CD4-positive, alpha-beta T cell (primary cell): ENCODE data around the gene MFSD6. TPM values are rescaled to one million over a fixed set of nuclear protein-coding genes. Genes with fewer than 3 reads are reported as not detected.
"Not testable (repeated sequence)": the region's sequence is repeated elsewhere in the genome, so short reads cannot be mapped to it uniquely, and the experiment has no call there.

Source experiments
- ATAC-seq: fragments of 200-7000 bp; cut with Tn5 transposase; one replicate; pipeline ENCODE4 v1.10.0; 2022; ENCODE audit warnings: mild to moderate bottlenecking; ENCODE audit not compliant: poor library complexity
- CTCF ChIA-PET: fragments of 350-600 bp; sonication (Branson Sonifier 250); formaldehyde crosslinking; loops from one replicate; lab custom pipeline; 2021; ENCODE audit warnings: antibody characterized with exemption, inconsistent platforms; lab: Charles Lee
- POLR2A ChIA-PET: fragments of 350-600 bp; sonication (Branson Sonifier 250); formaldehyde crosslinking; loops from one replicate; lab custom pipeline; 2021; ENCODE audit warnings: antibody characterized with exemption, inconsistent platforms; lab: Charles Lee
- DNase-seq, 14 experiments: peaks; one replicate each; pipeline ENCODE4 v3.0.0-alpha.2; 2013 to 2020; ENCODE audit warnings: mixed read lengths in 2 of 14
- H3K27ac ChIP-seq, 2 donors: one replicate each; pipeline versions ENCODE4 v1.5.1 to v1.7.0; 2013; ENCODE audit warnings: low read length in 2 of 2, low read depth in 1 of 2, mild to moderate bottlenecking in 1 of 2
- H3K27me3 ChIP-seq, 2 experiments: 1 replicate in 1 of 2; 2 replicates in 1 of 2; pipeline versions ENCODE4 v1.6.1 to v1.7.0; 2013; ENCODE audit warnings: low read length in 2 of 2, control low read depth in 1 of 2, mild to moderate bottlenecking in 1 of 2, moderate library complexity in 1 of 2; ENCODE audit not compliant: insufficient read depth in 2 of 2, control insufficient read depth in 1 of 2
- H3K36me3 ChIP-seq: one replicate; pipeline ENCODE4 v1.6.1; 2013; ENCODE audit warnings: low read length, control low read depth; ENCODE audit not compliant: insufficient read depth
- H3K4me1 ChIP-seq: one replicate; pipeline ENCODE4 v1.6.1; 2013; ENCODE audit warnings: low read length, control low read depth; ENCODE audit not compliant: insufficient read depth
- H3K4me3 ChIP-seq: one replicate; pipeline ENCODE4 v1.5.1; 2013; ENCODE audit warnings: mild to moderate bottlenecking, low read length, moderate library complexity
- H3K9me3 ChIP-seq, 2 experiments: 1 replicate in 1 of 2; 2 replicates in 1 of 2; pipeline versions ENCODE4 v1.6.1 to v1.7.0; 2013; ENCODE audit warnings: low read length in 2 of 2, mild to moderate bottlenecking in 2 of 2, control low read depth in 1 of 2, moderate library complexity in 1 of 2; ENCODE audit not compliant: control insufficient read depth in 1 of 2, insufficient read depth in 1 of 2
- H3K27ac Mint-ChIP-seq: one replicate; pipeline ENCODE4 v1.8.0; 2020; ENCODE audit warnings: mixed read lengths
- H3K27me3 Mint-ChIP-seq: one replicate; pipeline ENCODE4 v1.8.0; 2021; ENCODE audit warnings: mixed read lengths
- H3K36me3 Mint-ChIP-seq: one replicate; pipeline ENCODE4 v1.8.0; 2021; ENCODE audit warnings: low read depth, mixed read lengths
- H3K4me1 Mint-ChIP-seq: one replicate; pipeline ENCODE4 v1.8.0; 2021; ENCODE audit warnings: low read depth, mixed read lengths
- H3K4me3 Mint-ChIP-seq: one replicate; pipeline ENCODE4 v1.8.0; 2020; ENCODE audit warnings: mild to moderate bottlenecking, mixed read lengths
- H3K9me3 Mint-ChIP-seq: one replicate; pipeline ENCODE4 v1.8.0; 2020; ENCODE audit warnings: mixed read lengths
- intact Hi-C, 2 experiments: fragments of 100-400 bp; cut with DNase I in 1 of 2; cut with micrococcal nuclease in 1 of 2; formaldehyde crosslinking; loops; one replicate each; pipeline versions ENCODE4 v1.15.1 to v1.9.0; 2023 to 2025; cut with DNase I, micrococcal nuclease
- total RNA-seq, 174 experiments: library from RNA in 2 of 174; stranded (reverse) in 2 of 174; gene quantifications; one replicate each; pipeline ENCODE4 v1.2.3 and lab custom pipeline; 2021 to 2026
- TF ChIP-seq, protein P1 (sequence below): fragments of 200-600 bp; IDR thresholded peaks from one replicate; pipeline ENCODE4 v1.8.0; 2022; ENCODE audit warnings: antibody characterized with exemption, mild to moderate bottlenecking

MFSD6 gene
- total RNA-seq, 2 experiments from 2014 or later = 41.2 to 47.8 TPM

DNA sequence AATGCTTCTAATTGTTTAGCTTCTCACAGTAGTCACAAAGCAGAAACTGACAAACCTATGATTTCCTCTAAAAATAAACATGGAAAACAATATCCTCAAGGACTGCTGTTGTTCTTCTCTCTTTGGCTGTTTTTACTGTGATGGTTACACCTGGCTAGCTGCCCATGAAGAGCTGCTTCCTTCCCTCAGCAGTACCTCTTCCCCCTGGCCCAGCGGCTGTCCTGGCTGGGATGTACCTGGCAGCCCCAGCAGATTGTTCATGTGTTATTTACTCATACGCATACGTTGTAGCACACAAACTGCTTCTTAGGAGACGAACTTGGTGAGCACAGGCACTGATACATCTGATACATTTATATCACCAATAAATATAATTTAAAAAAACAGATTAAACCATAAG, 99.0 kb downstream of the MFSD6 start:
- Histone ChIP-seq H3K27me3 (no peaks in the 10 kb centered on the region), H3K4me1 (no peaks in the 10 kb centered on the region), H3K9me3 (no peaks in the 10 kb centered on the region), H3K27ac (no peak overlapping the region), H3K36me3 (peaks cover 61% of the 10 kb centered on the region), H3K4me3 (no peak overlapping the region)
- CTCF ChIA-PET = no interaction called here
- H3K36me3 Mint-ChIP-seq = peaks cover 84% of the 10 kb centered on the region
- peaks cover 13% of the 10 kb centered on the region for H3K4me1 Mint-ChIP-seq
- intact Hi-C loops = loop anchor here in 1 of 2 experiments (5.0 kb wide), 1 partner anchor 125 kb away; no protein-coding TSS in a partner anchor
- ATAC-seq = no peak
- no peak for DNase-seq
- H3K27me3 Mint-ChIP-seq = no peaks in the 10 kb centered on the region
- no peaks in the 10 kb centered on the region for H3K9me3 Mint-ChIP-seq
- H3K27ac Mint-ChIP-seq = peak overlapping the region; percentile 60
- no peak overlapping the region for H3K4me3 Mint-ChIP-seq
- POLR2A ChIA-PET = no interaction called here
- TF ChIP-seq, protein P1, sequence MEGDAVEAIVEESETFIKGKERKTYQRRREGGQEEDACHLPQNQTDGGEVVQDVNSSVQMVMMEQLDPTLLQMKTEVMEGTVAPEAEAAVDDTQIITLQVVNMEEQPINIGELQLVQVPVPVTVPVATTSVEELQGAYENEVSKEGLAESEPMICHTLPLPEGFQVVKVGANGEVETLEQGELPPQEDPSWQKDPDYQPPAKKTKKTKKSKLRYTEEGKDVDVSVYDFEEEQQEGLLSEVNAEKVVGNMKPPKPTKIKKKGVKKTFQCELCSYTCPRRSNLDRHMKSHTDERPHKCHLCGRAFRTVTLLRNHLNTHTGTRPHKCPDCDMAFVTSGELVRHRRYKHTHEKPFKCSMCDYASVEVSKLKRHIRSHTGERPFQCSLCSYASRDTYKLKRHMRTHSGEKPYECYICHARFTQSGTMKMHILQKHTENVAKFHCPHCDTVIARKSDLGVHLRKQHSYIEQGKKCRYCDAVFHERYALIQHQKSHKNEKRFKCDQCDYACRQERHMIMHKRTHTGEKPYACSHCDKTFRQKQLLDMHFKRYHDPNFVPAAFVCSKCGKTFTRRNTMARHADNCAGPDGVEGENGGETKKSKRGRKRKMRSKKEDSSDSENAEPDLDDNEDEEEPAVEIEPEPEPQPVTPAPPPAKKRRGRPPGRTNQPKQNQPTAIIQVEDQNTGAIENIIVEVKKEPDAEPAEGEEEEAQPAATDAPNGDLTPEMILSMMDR = no peak

DNA sequence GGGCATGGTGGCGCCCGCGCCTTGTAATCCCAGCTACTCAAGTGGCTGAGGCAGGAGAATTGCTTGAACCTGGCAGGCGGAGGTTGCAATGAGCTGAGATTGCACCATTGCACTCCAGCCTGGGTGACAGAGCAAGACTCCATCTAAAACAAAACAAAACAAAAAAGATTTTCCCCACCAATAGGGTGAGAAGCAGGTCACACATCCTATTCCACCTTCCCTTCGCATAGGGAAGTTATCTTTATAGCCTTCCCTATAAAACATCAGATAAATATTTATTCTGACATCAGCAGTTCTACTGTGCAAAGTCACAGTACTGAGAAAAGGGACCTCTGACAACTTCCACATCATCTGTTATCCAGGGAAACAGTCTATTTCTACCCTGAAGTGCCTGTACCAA, 101.7 kb downstream of the MFSD6 start:
- not testable (repeated sequence) for H3K27ac Mint-ChIP-seq
- peaks cover 80% of the 10 kb centered on the region for H3K36me3 Mint-ChIP-seq
- CTCF ChIA-PET = interaction anchor here (1.0 kb wide), 1 partner anchor 127 kb away, joined by 3 read pairs; no protein-coding TSS in a partner anchor

DNA sequence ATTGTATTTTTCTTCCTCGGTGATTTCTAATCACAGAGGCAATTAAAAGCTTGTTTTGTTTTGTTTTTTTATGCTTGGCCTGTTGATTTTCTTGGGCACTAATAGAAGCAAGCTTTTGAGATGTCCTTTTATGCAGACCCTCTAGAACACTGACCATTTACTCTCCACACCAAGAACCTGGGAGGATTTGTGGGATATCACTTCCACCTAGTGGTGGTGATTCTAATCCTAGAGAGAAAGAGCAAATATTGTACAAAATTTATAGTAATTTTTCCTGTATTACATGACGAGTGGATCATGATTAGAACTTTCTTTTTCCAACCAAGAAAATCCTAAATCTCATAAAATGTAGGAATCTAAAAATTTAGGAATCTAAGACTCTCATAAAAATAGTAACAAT, 102.9 kb downstream of the MFSD6 start:
- peaks cover under 1% of the 10 kb centered on the region for H3K4me1 ChIP-seq
- Mint-ChIP-seq H3K4me3 (no peak overlapping the region), H3K27me3 (no peaks in the 10 kb centered on the region), H3K36me3 (peaks cover 73% of the 10 kb centered on the region), H3K9me3 (no peaks in the 10 kb centered on the region), H3K4me1 (peaks cover 21% of the 10 kb centered on the region), H3K27ac (no peak overlapping the region)
- H3K36me3 ChIP-seq = peaks cover 26% of the 10 kb centered on the region
- ATAC-seq (no peak), DNase-seq (no peak)
- intact Hi-C loops = loop anchor here in 1 of 2 experiments (1.0 kb wide), 1 partner anchor 128 kb away; no protein-coding TSS in a partner anchor
- H3K27me3 ChIP-seq = no peaks in the 10 kb centered on the region
- ChIA-PET POLR2A (interaction anchor here (0.8 to 2.0 kb wide), 2 partner anchors 23 to 73 kb away, joined by 3 to 5 read pairs; partner anchors contain the start of gene NEMP2), CTCF (no interaction called here)
- no peak overlapping the region for H3K27ac ChIP-seq
- TF ChIP-seq, protein P1 = no peak
- no peaks in the 10 kb centered on the region for H3K9me3 ChIP-seq
- no peak overlapping the region for H3K4me3 ChIP-seq

More for the DNA sequence above, 101.7 kb downstream of the MFSD6 start:
- not testable (repeated sequence) for H3K9me3 ChIP-seq, H3K9me3 Mint-ChIP-seq, H3K4me1 ChIP-seq, H3K27me3 ChIP-seq, H3K4me3 Mint-ChIP-seq, H3K4me3 ChIP-seq, DNase-seq, ATAC-seq, H3K27me3 Mint-ChIP-seq, H3K27ac ChIP-seq
- POLR2A ChIA-PET = interaction anchor here (0.6 kb wide), 1 partner anchor 246 kb away, joined by 4 read pairs; no protein-coding TSS in a partner anchor
- peaks cover 38% of the 10 kb centered on the region for H3K36me3 ChIP-seq
- H3K4me1 Mint-ChIP-seq = peaks cover 16% of the 10 kb centered on the region
- intact Hi-C loops = loop anchor here in 1 of 2 experiments (5.0 kb wide), 1 partner anchor 128 kb away; no protein-coding TSS in a partner anchor
